ENCODE data around the gene ID1.
"Not testable (repeated sequence)": the region's sequence is repeated elsewhere in the genome, so short reads cannot be mapped to it uniquely, and the experiment has no call there.

The ID1 gene

DNA sequence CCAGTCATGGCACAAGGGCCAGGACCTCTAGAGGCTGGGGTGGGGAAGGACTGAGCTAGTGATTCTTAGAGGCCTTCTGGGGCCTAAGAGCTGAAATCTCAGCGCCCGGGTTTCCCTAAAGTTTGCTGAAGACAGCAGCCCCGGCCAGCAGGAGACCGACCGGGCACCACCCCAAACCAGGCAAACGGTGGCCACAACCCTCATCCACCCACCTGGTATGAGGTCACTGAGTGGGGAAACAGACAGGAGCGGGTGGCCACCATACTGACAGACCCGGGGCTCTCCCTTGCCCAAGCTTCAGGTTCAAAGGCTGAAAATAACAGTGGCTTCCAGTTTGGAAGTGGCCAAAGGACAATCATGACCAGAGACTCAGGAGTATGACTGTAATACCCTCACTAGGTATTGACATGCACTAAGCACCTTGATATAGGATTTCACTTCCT lies 35.0 kb upstream of the ID1 start:
- H3K9me3 Mint-ChIP-seq: no peaks in the 10 kb centered on the region
- peaks cover 7% of the 10 kb centered on the region for H3K36me3 Mint-ChIP-seq
- peaks cover 48% of the 10 kb centered on the region for H3K4me1 Mint-ChIP-seq
- ATAC-seq: no peak
- H3K27ac Mint-ChIP-seq: peak overlapping the region; percentile 24
- H3K27me3 Mint-ChIP-seq: no peaks in the 10 kb centered on the region
- no peak overlapping the region for H3K4me3 Mint-ChIP-seq

DNA sequence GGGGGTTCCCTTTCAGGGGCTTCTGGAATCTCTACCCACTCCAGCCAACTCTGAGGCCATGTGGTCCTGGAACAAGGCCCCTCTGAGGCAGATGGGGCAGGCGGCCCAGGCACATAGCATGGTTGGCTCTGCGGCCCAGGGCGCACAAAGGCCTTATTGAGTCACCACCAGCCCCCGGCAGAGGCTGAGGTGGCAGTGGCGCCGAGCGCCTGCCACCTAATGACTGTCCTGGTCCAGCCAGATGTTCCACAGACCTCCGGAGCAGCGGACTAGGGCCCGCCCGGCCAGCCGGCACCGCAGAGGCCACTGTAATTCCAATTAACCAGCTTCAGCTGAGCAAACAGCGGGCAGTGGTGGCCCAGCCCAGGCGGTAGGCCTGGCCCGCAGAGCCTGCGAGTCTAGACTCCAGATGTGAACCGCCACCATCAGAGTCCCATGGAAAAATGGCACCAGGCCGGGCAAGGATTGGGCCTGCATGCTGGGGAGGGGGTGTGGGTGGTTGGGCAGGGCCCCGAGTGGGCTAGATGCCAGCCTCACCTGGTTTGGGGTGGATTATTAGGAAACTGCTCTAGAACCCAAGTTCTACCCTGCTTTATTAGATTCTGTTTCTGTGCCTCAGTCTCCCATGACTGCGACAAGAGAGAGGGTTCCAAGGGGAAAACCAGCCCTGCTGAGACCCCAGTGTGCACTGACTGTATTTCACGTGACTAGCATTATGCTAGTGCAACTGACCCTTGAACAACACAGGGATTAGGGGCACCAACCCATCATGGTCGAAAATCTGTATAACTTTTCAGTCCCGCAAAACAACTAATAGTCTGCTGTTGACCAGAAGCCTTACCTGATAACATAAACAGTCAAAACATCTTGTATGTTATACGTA lies 34.1 kb upstream of the ID1 start:
- H3K4me1 Mint-ChIP-seq: peaks cover 48% of the 10 kb centered on the region

DNA sequence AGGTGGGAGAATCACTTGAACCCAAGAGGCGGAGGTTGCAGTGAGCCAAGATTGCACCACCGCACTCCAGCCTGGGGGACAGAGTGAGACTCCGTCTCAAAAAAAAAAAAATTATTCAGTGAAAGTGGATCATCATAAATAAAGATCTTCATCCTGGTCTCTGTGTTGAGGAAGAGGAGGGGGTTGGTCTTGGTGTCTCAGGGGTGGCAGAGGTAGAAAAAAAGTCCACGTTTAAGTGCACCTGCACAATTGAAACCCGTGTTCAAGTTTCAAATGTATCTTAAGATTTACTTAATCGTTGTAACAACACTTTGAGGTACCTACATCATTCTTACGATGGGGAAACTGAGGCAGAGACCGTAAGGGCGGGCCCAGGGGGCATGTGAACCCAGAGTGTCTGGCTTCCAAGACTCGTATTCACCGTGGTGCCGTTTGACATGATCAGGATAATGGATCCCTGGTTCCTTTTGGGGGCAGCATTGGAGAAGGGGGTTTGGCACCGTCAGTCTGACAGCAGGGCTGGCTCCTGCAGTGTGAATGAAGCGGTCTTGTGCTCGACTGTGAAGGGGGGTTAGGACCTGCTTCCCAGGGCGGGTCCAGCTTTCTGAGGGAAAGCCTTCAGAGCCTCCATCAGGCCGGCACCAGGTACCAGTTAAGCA lies 32.9 kb upstream of the ID1 start:
- no peaks in the 10 kb centered on the region for H3K9me3 Mint-ChIP-seq
- H3K4me3 Mint-ChIP-seq: peak overlapping the region; percentile 90
- peaks cover 37% of the 10 kb centered on the region for H3K4me1 Mint-ChIP-seq
- H3K27ac Mint-ChIP-seq: peak overlapping the region; percentile 90
- no peaks in the 10 kb centered on the region for H3K27me3 Mint-ChIP-seq
- ATAC-seq: peak; percentile 1
- peaks cover 5% of the 10 kb centered on the region for H3K36me3 Mint-ChIP-seq

More for the DNA sequence above, 34.1 kb upstream of the ID1 start:
- Mint-ChIP-seq H3K9me3 (no peaks in the 10 kb centered on the region), H3K27me3 (no peaks in the 10 kb centered on the region), H3K4me3 (no peak overlapping the region), H3K36me3 (peaks cover 7% of the 10 kb centered on the region), H3K27ac (peak overlapping the region; percentile 90)
- no peak for ATAC-seq

DNA sequence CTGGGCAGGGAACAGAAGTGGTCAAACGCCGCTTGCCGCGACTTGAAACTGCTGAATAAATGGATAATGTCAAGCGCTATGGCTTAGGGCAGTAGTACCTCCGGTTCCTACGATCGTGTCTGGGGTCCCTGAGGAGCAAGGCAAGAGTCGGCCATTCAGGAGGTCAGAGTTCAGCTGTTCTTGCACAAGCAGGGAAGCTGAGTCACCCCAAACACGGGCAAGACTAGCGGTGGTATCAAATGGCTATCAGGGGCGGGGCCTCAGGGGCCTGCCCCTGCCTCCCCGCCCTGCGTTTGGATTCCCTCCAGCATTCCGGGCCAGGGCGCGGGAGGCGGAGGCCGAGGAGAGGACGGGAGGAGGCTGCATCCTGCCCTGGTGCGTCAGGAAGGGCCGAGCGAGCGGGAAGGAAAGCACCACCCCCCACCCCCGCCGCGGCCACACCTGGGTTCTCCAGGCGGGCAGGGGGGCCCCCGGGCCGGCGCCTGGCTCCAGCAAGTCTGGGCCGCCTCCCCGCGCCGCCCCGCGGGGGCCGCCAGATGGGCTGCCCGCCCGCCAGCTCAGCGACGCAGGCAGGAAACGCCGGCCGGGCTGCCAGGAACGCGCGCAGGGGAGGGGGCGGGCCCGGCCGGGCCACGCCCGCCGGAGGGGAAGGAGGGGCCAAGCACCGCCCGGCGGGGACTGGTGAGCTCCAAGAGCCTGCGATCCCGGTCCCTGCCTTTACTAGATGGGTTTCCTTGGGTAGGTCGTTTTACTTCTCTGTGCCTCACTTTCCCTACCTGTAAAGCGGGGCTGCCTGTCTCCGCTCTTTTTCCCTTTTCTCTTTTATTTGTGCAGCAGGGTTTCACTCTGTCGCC lies 32.2 kb upstream of the ID1 start:
- Mint-ChIP-seq H3K27me3 (no peaks in the 10 kb centered on the region), H3K27ac (peak overlapping the region; percentile 90), H3K9me3 (no peaks in the 10 kb centered on the region), H3K4me3 (peak overlapping the region; percentile 92), H3K36me3 (no peaks in the 10 kb centered on the region), H3K4me1 (peaks cover 32% of the 10 kb centered on the region)
- ATAC-seq: peak; percentile 95

DNA sequence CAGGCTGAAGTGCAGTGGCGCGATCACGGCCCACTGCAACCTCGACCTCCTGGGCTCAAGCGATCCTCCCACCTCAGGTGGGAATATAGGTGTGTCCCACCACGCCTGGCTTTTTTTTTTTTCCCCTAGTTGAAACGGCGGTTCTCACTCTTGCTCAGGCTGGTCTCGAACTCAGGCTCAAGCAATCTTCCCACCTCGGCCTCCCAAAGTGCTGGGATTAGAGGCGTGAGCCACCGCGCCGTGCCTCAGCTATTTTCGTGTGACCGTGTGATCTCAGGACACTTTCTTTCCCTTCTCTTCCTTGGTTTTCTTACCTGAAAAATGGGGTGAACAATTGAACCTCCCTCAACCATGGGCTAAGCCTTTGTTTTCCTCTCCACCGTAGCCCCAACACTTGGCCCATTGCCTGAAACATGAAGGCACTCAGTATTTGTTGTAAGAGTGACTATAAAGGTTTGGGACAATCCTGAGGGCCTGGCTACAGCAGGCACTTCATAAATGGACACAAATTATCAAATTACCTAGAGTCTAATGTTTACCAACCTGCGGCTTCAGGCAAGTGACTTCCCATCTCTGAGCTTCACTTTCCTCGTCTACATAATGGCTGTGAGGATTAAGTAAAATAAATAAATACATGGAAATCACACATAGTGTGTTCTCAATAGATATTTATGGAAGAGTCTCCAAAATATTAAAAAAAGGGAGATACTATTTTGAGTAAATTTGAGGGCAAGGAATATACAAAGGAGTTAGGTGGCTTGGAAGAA lies 31.4 kb upstream of the ID1 start:
- H3K27ac Mint-ChIP-seq: peak overlapping the region; percentile 90
- no peaks in the 10 kb centered on the region for H3K9me3 Mint-ChIP-seq
- H3K27me3 Mint-ChIP-seq: no peaks in the 10 kb centered on the region
- no peak for ATAC-seq
- peak overlapping the region; percentile 92 for H3K4me3 Mint-ChIP-seq
- peaks cover 32% of the 10 kb centered on the region for H3K4me1 Mint-ChIP-seq
- no peaks in the 10 kb centered on the region for H3K36me3 Mint-ChIP-seq

DNA sequence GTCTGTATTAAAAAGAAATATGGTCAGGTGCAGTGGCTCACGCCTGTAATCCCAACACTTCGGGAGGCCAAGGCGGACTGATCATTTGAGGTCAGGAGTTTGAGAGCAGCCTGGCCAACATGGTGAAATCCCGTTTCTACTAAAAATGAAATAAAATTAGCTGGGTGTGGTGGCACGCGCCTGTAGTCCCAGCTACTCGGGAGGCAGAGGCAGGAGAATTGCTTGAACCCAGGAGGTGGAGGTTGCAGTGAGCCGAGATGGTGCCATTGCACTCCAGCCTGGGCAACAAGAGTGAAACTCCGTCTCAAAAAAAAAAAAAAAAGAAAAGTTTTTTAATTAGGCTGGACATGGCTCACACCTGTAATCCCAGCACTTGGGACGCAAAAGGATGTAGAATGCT lies 30.1 kb upstream of the ID1 start:
- H3K27ac Mint-ChIP-seq, H3K27me3 Mint-ChIP-seq, H3K9me3 Mint-ChIP-seq, ATAC-seq, H3K4me3 Mint-ChIP-seq, H3K36me3 Mint-ChIP-seq: not testable (repeated sequence)
- H3K4me1 Mint-ChIP-seq: peaks cover 21% of the 10 kb centered on the region

DNA sequence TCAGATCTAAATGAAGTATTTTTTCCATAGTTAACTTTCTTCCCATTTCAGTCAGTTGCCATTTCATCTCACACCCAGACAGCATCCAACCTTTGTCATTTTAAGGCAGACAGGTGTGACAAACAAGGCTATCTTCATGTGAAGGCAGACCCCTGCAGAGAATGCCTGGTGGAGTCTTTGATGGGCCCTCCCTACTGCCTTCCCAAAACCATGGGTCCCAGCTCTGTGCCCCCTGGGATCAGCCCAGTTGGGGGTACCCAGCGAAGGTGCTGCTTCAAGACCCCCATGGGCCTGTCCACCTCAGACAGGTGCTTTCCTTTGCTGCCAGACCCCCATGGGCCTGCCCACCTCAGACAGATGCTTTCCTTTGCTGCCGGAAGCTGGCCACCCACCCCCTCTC lies 28.3 kb upstream of the ID1 start:
- Mint-ChIP-seq H3K4me1 (peaks cover 20% of the 10 kb centered on the region), H3K4me3 (no peak overlapping the region), H3K27me3 (no peaks in the 10 kb centered on the region), H3K9me3 (no peaks in the 10 kb centered on the region), H3K27ac (no peak overlapping the region), H3K36me3 (no peaks in the 10 kb centered on the region)
- no peak for ATAC-seq

DNA sequence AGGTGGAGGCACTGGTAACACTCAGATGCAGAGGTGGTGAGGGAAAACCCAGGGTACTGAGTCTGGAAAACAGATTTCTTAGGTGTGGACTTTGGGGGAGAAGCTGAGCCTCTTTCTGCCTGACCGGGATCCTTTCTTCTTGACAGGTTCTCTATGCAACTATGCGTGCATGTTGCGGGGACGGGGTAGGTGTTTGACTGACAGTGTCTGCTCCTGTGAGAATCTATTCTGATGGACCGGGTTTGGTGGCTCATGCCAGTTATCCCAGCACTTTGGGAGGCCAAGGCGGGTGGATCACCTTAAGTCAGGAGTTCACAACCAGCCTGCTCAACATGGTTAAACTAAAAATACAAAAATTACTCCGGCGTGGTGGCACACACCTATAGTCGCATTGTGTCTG lies 27.9 kb upstream of the ID1 start:
- Mint-ChIP-seq H3K36me3 (no peaks in the 10 kb centered on the region), H3K9me3 (no peaks in the 10 kb centered on the region), H3K27me3 (no peaks in the 10 kb centered on the region), H3K27ac (no peak overlapping the region), H3K4me3 (no peak overlapping the region), H3K4me1 (peaks cover 15% of the 10 kb centered on the region)
- no peak for ATAC-seq

DNA sequence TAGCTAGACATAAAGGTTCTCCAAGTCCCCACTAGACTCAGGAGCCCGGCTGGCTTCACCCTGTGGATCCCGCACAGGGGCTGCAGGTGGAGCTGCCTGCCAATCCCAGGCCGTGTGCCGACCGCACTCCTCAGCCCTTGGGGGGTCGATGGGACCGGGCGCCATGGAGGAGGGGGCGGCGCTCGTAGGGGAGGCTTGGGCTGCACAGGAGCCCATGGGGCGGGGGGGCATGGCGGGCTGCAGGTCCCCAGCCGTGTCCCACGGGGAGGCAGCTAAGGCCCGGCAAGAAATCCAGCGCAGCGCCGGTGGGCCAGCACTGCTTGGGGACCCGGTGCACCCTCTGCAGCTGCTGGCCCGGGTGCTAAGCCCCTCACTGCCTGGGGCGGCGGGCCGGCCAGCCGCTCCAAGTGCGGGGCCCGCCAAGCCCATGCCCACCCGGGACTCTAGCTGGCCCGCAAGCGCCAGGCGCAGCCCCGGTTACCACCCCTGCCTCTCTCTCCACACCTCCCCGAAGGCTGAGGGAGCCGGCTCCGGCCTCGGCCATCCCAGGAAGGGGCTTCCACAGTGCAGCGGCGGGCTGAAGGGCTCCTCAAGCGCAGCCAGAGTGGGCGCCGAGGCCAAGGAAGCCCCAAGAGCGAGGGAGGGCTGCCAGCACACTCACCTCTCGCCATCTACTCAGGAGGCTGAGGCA lies 26.5 kb upstream of the ID1 start:
- H3K36me3 Mint-ChIP-seq: no peaks in the 10 kb centered on the region
- no peaks in the 10 kb centered on the region for H3K27me3 Mint-ChIP-seq
- ATAC-seq: no peak
- no peak overlapping the region for H3K27ac Mint-ChIP-seq
- H3K4me3 Mint-ChIP-seq: no peak overlapping the region
- peaks cover 5% of the 10 kb centered on the region for H3K4me1 Mint-ChIP-seq
- H3K9me3 Mint-ChIP-seq: no peaks in the 10 kb centered on the region

DNA sequence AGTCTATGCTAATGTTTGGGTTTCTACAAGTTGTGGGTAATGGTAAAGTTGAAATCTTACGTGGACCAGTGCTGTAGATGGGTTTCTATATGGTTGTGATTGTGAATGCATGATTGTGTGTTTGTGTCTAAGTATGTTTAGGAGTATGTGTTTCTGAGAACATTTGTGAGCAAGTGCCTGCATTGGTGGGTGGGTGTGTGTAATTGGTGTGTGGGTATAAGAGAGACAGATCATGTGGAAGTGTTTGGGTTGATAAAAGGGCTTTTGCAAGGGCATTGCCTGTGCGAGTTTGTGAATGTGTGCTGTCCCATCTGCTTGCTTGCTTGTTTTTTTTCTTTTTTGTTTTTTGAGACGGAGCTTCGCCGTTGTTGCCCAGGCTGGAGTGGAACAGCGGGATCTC lies 25.8 kb upstream of the ID1 start:
- Mint-ChIP-seq H3K27ac (no peak overlapping the region), H3K36me3 (no peaks in the 10 kb centered on the region), H3K4me1 (no peaks in the 10 kb centered on the region), H3K9me3 (no peaks in the 10 kb centered on the region), H3K4me3 (no peak overlapping the region), H3K27me3 (no peaks in the 10 kb centered on the region)
- no peak for ATAC-seq

DNA sequence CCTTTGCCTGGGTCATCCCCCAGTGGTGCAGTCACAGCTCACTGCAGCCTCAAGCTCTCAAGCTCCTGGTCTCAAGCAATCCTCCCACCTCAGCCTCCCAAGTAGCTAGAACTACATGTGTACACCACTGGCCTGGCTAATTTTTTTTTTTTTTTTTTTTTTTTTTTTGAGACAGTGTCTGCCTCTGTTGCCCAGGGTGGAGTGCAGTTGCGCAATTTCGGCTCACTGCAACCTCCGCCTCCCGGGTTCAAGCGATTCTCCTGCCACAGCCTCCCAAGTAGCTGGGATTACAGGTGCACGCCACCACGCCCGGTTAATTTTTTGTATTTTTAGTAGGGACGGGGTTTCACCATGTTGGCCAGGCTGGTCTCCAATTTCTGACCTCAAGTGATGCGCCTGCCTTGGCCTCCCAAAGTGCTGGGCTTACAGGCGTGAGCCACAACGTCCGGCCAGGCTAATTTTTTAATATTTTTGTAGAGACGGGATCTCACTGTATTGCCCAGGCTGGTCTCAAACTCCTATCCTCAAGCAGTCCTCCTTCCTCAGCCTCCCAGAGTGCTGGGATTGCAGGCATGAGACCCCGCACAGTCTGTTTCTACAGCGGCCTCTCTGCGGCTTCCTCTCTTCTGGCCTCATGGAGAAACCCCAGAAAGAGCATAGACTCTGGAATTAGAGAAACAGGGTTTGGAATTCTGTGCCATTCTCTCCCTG lies 25.0 kb upstream of the ID1 start:
- not testable (repeated sequence) for H3K4me1 Mint-ChIP-seq, H3K27me3 Mint-ChIP-seq, H3K9me3 Mint-ChIP-seq, H3K4me3 Mint-ChIP-seq, ATAC-seq, H3K27ac Mint-ChIP-seq, H3K36me3 Mint-ChIP-seq

DNA sequence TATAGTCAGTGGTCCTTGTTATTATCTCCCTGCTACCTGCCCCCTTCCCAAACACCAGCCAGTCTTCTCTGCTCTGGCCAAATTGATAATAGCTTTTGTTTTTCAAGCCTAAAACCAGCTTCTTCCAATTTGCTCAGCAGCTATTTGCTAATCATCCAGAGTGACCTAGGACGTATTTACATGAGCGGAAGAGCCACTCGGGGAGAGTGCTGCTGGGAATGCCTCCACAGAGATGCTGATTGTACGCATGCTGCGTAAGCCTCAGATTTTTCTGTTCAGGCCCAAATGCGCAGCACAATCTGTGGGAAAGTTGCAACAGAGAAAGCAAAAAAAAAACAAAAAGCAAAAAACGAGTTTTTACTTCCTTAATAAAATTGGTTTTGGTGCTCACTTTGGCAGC lies 24.4 kb upstream of the ID1 start:
- H3K36me3 Mint-ChIP-seq: no peaks in the 10 kb centered on the region
- no peaks in the 10 kb centered on the region for H3K9me3 Mint-ChIP-seq
- no peaks in the 10 kb centered on the region for H3K4me1 Mint-ChIP-seq
- no peak overlapping the region for H3K27ac Mint-ChIP-seq
- no peak for ATAC-seq
- H3K4me3 Mint-ChIP-seq: no peak overlapping the region
- no peaks in the 10 kb centered on the region for H3K27me3 Mint-ChIP-seq

DNA sequence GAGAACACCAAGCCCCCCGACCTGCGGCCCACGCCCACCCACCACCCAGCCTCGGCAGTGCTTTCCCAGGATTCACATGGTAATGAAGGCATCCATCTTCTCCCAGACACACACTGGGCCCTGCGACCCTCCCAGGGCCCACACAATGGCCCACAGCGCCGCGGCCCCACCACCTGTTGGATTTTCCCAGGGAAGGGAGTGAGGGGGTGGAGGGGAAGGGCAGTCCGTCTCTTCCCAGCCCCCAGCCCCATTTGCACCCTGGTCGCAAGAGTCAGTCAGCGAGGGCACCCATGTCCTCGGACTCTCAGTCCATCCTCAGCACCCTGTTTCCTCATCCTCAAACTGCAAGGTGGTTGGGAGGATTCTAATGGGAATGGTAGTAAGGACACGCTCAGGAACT lies 23.7 kb upstream of the ID1 start:
- no peak for ATAC-seq
- H3K4me1 Mint-ChIP-seq: no peaks in the 10 kb centered on the region

More for the DNA sequence above, 23.7 kb upstream of the ID1 start:
- no peak overlapping the region for H3K4me3 Mint-ChIP-seq
- no peaks in the 10 kb centered on the region for H3K36me3 Mint-ChIP-seq
- H3K27me3 Mint-ChIP-seq: no peaks in the 10 kb centered on the region
- no peaks in the 10 kb centered on the region for H3K9me3 Mint-ChIP-seq
- no peak overlapping the region for H3K27ac Mint-ChIP-seq

All from stimulated activated memory B cell treated with anti-CD40 and anti-IgM and Interleukin-4, amounts not matched to agents 10 μg/mL and 1 μg/mL and 100 μg/mL, for 72 hours (primary cell).